Stimulated activated CD4-positive, alpha-beta T cell treated with anti-CD3 and anti-CD28 coated beads, Interleukin-4, amount 100 ng/mL, for 24 hours (primary cell): ENCODE results near the gene HTRA3.

Source experiments
- DNase-seq: peaks from one replicate; pipeline ENCODE4 v3.0.0-alpha.2; 2020

HTRA3 gene

DNA sequence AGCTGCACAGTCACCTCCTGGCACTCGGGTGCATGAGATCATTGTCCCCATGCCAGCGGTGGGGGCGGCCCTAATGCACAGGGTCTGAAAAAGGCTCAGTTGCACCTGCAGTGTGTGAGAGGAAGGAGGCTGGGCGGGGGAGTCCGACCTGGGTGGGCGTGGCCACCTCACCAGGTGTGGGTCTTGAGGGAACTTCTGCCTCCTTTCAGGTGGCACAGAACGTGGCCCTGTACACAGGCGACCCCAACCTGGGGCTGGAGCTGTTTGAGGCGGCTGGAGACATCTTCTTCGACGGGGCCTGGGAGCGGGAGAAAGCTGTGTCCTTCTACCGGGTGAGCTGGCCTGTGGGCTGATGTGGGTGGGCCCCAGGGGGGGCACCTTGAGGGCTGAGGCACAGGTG, 34.3 kb upstream of the HTRA3 start:
- no peak for DNase-seq

DNA sequence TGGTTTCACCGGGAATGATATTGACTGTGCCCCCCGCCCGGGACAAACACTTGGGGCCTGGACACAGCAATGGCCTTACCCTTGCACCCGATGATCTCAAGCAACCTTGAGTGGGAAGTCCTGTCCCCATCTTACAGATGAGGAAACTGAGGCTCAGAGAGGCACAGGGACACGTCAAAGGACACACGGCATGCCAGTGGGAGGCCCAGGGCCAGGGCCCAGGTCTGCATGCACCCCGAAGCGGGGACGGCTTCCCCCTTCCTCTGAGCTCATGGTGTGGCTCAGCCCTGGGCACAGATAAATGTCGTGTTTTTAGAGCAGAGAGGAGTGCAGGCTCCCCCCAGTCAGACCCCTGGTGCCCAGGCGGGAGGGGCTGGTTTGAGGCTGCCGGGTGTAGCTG, 33.9 kb upstream of the HTRA3 start:
- DNase-seq, result no peak

DNA sequence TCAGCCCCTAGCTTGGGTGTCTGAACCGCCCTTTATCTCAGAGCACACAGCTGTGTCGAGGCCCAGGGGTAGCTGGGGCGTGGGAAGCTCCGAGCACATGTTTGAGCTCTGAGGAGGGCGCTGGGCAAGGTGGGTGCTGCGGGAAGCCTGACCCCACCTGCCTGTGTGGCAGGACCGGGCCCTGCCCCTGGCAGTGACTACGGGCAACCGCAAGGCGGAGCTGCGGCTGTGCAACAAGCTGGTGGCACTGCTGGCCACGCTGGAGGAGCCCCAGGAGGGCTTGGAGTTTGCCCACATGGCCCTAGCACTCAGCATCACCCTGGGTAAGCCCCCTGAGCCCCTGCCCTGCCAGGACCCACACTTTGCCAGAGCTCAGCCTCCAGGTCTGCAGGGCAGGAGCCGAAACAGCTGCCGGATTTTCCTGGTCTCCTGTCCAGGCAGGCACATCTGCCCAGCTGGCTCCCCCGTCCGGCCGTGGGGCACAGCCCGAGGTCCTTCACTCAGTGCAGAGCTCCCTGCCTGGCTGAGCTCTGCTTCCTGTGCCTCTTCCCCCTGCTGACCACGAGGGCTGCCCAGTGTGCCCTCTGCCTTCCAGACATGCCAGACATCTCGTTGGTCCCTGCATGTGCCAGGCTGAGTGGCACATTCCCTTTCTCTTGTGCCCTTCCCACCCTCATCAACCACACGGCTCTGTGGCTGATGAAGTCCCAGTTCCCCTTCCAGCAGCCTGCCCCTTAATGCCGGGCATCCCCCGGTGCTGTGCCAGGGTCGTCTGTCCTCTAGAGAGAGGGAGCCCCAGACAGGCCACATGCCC, 33.2 kb upstream of the HTRA3 start:
- DNase-seq, result no peak

DNA sequence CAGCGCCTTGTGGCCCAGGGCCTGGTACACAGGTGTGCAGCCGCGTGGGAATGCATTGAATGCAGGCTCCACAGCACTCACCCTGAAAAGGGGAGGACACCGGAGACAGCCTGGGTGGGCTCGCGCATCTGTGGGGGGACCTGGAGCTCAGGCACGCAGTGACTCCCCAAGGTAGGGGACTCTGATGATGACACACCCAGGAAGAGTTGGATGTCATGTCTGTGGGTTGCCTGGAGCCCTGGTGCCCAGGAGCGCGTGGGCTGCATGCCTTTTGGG, 32.7 kb upstream of the HTRA3 start:
- no peak for DNase-seq

DNA sequence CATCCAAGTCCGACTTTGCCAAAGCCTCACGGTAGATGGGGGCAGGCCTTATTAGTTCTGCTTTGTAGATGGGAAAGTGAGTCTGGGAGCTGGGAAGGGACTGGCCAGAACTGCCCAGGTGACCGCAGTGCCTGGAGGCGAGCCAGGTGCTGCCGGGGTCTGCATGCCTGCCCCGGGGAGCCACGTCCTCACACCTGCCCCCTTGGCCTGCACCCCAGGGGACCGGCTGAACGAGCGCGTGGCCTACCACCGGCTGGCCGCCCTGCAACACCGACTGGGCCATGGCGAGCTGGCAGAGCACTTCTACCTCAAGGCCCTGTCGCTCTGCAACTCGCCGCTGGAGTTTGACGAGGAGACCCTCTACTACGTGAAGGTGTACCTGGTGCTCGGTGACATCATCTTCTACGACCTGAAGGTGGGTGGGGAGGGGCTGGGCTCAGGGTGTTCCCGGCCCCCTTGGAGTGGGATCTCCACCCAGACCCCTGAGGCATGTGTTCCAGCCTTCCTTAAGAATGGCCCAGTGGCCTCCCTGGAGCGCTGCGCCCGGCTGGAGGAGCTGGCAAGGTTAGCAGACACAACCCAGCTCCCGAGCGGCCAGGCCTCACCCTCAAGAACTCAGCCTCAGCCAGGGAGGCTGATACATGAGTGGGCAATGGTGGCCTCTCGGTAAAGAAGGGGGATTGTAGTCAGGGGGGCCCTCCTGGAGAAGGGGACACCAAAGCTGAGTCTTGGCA, 32.1 kb upstream of the HTRA3 start:
- no peak for DNase-seq

DNA sequence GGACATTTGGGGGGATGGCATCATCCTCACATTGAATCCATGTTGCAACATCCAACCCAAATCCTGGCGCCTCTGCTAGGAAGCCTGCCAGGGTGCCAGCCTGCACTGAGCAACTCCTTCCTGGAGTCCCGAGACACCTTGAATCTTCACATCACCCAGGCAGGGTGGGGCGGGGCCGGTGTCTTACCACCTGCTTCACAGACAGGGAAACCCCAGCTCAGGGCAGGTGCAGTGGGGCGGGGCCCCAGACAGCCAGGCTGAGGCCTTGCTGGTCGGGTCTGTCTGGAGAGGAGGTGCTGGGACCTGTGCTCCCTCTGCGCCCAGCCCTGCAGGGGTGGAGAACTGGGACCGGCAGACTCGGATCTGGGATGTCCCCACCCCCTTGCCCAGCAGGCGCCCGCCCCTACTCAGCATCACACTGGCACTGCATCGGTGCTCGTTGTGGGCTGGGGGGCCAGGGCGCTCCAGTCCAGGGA, 31.5 kb upstream of the HTRA3 start:
- no peak for DNase-seq

DNA sequence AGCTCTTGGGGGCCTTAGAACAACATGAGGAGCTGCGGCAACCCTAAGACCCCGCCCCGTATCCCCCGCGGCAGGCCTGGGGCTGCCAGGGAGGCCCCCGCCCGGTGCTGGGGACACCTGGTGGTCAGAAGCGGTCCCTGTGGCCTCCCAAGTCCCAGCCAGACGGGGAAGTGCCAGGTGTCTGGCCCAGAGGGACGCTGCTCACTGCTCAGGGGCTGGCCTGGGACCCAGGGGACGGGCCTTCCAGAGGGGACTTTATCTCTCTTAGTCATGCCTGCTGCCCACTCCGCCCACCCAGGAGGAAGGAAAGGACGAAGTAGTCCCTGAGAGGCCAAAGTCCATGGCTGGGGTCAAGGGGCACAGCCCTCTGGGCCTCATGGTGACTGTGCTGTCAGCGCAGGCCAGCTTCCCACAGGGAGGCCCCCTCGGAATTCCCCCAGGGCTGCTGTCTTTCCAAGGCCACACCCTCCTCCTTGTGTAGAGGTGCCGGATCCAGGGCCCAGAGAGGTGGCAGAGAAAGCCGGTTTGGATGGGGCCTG, 31.0 kb upstream of the HTRA3 start:
- DNase-seq, result no peak

DNA sequence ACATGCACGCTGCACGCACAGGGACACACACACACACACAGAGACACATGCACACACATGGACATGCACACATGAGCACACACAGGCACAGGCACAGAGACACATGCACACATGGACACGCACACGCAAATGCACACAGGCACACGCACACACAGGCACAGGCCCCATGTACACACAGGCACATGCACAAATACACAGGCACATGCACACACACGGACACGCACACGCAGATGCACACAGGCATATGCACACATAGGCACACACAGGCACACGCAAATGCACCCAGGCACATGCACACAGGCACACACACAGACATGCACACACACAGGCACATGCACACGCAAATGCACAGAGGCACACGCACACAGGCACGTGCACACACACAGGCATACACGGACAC, 30.3 kb upstream of the HTRA3 start:
- no peak for DNase-seq

DNA sequence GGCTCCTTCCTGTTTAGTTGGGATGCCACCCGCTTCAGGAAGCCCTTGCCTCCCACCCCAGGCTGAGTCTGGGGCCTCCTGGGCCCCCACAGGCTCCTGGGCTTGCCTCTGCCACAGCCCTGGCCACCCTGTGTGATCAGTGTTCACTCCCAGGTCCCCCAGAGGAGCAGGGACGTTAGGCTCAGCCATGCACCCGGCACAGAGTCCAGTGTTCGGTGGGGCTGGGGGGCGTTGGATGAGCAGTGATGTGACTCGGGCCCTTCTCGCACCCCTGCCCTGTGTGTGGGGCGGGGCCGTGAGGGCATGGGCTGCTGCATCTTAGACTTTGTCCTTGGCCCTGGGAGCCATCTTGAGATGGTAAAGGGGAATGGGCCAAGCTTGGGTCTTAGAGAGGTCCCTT, 29.9 kb upstream of the HTRA3 start:
- no peak for DNase-seq

DNA sequence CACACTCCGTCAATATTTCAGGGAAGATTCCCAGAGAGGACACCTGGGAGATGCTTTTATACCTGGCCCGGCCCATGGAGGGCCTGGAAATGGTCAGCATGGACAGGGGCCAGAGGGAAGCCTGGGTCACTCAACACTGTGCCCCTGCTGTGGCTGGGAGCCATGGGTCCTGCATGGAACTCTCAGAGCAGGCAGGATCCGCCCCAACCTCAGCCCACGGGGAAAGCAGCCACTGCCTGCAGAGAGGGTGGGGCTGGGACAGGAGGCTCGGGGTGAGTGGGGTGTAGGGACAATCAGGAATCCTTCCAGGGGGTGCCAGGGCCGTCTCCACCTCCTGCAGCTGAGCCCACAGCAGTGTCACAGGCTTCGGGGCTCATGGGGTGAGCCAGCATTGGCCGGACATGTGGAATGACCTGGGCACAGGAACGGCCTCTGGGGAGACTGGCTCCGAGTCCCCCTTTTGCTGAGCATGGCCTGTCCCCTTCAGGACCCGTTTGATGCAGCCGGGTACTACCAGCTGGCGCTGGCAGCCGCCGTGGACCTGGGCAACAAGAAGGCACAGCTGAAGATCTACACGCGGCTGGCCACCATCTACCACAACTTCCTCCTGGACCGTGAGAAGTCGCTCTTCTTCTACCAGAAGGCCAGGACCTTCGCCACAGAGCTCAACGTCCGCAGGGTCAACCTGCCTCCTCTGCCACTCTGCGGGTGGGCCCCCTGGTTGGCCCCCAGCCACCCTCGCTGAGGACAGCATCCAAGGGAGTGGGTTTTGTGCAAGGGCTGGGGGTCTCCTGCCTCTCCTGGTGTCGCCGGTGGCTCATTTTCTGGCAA, 29.1 kb upstream of the HTRA3 start:
- DNase-seq, result no peak

DNA sequence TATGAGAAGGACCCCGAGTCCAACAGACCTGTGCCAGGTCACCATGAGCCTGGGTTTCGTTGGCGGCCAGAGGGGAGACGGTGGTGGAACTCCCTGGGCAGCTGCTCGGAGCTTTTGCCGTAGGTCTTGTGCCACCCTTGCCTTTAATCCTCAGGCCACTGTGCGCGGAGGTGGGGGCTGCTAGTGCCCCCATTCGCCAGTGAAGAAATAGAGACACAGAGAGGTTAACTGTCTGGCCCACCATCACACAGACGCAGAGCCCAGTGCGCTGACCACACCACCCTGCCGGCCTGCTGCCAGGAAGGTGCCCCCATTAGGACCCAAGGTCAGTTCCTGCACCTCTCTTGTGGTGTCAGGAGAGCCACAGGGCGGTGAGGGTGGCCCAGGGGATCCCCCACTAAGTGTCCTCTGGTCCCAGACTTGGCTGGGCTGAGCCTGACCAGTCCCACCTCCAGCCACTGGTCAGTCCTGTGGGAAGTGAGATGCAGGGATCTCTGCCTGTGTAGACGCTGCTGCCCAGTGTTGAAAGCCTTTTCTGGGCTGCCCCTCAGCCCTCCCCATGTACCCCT, 28.3 kb upstream of the HTRA3 start:
- no peak for DNase-seq

DNA sequence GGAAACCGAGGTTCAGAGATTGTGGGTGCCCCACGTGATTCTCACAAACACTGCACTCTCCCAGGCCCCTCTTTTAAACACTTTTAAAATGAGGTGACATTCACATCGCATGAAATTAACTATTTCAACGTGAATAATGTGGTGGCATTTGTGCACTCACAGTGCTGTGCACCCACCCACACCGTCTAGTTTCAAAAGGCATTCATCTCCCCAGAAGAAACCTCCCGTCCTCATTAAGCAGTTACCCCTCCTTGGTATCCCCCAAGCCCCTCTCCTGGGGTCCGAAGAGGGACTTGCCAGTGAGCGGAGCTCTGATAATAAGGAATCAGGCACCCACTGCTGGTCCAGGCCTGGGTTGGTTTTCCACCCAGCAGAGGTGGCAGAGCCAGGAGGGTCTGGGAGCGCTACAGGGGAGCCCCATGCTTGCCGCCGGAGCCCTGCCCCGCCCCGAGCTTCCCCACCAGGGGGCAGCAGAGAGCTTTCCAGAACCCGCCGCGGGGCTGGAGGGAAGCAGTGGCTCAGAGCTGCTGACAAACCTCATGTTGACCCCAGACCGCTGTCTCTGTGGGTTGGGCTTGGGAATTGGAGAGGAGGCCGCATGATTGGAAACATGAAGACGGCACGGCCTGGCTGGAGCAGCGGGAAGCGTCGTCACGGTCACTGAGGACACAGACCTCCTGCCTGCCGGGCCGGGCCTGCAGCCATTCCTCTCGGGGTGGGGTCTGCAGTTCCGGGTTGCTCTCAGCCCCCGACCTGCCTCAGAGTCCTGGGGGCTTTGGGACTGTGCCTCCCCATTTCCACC, 27.5 kb upstream of the HTRA3 start:
- peak; percentile 85 for DNase-seq

DNA sequence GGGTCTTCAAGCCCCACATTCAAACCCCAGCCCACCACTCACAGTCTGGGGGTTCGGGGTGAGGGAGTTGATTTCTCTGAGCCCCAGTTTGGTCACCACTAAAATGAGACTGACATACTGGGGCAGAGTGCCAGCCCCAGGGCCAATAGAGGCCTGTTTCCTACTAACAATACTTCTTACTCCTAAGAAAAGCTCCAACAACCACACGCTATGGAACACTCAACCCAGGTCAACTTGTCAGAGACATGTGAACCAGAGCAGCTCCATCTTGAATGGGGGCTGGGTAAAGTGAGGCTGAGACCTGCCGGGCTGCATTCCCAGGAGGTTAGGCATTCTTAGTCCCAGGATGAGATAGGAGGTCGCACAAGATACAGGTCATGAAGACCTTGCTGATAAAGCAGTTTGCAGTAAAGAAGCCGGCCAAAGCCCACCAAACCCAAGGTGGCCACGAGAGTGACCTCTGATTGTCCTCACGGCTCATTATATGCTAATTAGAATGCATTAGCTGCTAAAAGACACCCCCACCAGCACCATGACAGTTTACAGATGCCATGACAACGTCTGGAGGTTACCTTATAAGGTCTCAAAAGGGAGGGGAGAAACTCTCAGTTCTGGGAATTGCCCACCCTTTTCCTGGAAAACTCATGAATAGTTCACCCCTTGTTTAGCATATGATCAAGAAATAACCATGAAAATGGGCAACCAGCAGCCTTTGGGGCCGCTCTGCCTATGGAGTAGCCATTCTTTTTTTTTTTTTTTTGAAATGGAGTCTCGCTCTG, 26.6 kb upstream of the HTRA3 start:
- DNase-seq, result no peak

DNA sequence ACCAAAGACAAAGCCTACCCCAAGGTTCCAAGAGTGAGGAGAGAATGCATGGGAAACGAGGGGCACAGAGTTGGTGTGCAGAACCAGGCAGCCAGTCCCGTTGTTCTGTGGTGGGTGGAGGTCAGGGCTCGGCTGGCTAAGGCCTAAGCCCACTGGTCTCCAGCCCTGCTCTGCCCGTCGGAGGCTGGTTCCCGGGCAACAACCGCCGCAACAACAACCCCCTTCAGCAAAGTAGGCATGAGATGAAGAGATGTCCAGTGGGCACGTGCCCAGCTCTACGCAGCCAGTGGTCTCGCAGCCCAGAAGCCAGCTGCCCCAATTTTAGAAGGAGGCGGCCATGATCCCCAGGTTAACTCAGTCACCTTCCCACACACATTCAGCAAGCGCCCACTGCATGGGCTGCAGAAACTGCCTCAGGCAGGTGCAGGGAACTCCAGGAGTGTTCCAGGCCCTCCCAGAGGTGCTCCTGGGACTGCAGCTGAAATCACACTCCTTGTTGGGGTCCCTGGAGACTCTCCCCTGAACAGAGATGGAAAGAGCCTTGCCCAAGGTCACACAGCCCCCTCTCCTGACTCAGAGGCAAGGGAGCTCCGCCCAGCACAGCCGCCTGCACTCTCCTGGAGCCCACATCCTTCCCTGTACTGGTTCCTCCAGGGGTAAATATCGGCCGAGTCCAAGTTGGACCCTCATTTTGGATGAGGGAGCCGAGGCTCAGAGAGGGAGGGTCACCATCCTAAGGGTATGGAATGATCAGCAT, 25.4 kb upstream of the HTRA3 start:
- DNase-seq, result no peak

DNA sequence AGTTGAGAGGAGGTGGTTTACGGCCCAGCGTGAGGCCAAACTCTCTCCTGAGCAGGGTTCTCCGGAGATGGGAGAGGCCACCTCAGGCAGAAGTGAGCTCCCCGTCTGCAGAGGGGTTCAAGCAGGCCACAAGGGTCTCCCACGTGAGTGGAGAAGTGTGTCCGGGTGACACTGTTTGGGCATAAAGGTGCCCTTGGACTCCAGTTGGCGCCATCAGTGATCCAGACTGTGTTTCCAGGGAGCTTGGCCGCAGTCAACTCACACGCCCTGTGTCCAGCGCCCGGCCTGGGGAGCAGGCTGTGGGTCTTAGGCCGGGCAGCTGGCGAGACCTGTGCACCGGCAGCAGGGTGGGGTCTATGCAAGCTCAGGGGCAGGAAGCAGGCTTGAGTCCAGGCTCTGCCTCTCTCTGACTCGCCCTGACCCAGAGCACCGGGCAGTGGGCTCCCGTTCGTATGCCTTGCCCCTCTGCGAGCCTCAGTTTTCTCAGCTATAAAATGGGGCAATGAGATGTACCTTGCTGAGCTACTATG, 24.6 kb upstream of the HTRA3 start:
- no peak for DNase-seq

DNA sequence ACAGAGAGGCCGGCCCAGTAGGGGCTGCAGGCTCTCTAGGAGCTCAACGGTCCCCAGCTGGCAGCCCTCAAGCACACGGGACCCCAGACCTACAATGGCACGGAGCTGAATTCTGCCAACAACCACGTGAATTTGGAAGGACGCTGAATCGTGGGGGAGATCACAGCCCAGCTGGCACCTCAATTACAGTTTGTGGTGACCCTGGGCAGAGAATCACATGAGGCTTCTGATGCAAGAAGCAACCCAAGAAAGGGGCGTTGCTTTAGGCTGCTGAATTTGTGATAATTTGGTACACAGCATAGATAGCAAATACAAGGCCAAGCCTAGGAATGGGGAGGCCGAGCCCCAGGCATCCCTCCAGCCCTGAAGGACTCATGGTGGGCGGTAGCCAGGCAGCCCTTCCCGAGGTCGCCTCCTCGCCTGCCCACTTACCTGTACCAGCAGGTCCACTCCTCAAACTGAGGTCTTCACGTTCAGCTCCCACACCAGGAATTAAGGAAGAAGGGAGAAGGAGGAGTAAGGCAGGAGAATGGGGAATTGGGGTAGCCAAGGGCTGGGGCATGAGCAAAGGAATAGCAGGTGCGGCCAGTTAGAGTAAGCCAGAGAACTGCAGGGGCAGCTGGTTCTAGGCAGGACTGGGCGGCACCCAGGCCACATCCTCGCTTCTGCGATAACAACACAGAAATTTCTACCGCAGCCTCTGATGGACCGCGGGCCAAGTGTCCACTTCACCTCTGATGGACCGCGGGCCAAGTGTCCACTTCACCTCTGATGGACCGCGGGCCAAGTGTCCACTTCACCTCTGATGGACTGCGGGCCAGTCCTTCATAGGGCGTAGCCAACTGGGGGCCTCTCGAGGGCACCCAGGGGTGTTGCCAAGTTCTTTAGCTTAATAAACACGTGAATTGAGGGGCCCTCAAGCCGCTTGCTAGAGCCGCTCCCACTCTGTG, 23.4 kb upstream of the HTRA3 start:
- no peak for DNase-seq

DNA sequence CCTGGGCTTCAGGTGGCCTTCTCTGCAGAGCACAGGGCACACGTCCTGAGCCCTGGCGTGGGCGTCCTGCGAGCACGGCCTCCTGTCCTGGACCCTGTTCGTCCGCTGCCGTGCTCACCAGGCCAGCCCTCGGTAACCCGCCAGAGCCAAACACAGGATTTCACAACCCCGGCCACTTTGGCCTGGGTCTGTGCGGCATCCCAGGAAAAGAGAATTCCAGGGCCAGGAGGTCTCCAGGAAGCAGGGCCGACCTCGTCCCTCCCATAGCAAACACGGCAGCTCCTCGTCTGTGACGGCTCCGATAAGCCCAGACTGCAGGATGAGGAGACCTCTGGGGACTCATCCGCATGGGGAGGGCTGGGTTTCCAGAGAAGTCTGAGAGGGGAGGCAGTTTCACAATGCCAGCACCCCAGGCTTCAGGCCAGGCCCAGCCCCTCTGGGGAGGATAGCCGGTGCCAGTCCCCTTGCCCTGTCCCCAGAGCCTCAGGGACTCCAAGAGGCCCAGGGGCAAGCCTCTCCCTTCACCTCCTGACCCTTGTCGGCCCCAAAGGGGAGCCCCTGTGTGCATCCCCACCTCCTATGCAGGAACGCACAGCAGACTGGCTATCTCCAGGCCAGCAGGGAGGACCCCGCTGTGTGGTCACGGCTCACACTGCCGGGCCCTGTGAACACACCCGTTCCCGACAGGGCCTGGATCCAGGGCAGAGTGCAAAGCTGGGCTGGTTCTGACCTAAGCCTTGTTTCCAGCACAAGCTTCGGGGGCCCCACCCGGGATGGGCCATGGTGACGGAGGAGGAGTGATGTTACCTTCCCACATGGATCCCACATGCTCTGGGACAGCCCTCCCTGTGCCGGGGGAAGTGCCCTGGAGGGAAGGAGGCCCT, 22.3 kb upstream of the HTRA3 start:
- no peak for DNase-seq

DNA sequence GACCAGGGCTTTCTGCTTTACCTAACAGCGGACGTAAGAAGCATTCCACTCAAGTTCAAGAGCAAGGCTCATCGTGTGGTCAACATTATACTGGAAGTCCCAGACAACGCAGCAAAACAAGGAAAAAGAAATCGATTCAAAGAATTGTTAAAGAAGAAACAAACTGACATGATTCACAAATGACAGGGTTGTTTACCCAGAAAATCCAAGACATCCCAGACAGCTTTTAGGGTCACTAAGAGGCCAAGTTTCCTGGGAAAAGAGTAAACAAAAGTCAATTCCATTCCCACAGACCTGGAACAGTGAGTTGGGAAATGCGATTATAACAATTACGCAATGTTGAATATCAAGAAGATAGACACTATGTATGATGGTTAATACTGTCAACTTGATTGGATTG, 21.5 kb upstream of the HTRA3 start:
- no peak for DNase-seq
